Left kidney (tissue), 8 donors: ENCODE data around the gene TNFRSF17. TPM values are rescaled to one million over a fixed set of nuclear protein-coding genes. Genes with fewer than 3 reads are reported as not detected.
"Not testable (repeated sequence)": the region's sequence is repeated elsewhere in the genome, so short reads cannot be mapped to it uniquely, and the experiment has no call there.

Experiments used
- DNase-seq: peaks from one replicate; pipeline ENCODE4 v3.0.0-alpha.2; 2013
- long read RNA-seq, 8 donors: transcript quantifications; one replicate each; lab custom pipeline, GENCODE V29; 2026
- polyA plus RNA-seq: library from polyadenylated mRNA; unstranded; fragments of 120-200 nt; gene quantifications from one replicate; pipeline ENCODE4 v1.2.1, GENCODE V29; 2013; ENCODE audit not compliant: insufficient read length

Gene TNFRSF17
- 0.18 TPM for polyA plus RNA-seq
- long read RNA-seq, donor 1: 0 reads
- long read RNA-seq, donor 2: 0 reads
- long read RNA-seq, donor 3: 0 reads
- long read RNA-seq, donor 4: 0 reads
- long read RNA-seq, donor 5: 0 reads
- long read RNA-seq, donor 6: 0 reads
- long read RNA-seq, donor 7: 0 reads
- long read RNA-seq, donor 8: 0 reads

GRCh38 chr16:11964761-11965551 lies at the start of gene TNFRSF17:
Gene TNFRSF17, plus strand, starts transcription at chr16:11965210. Its CDS starts 115 bp downstream, at chr16:11965325.
- no peak for DNase-seq

GRCh38 chr16:11915644-11916523 lies 49.1 kb upstream of the TNFRSF17 start, which contains the start of gene GSPT1:
Gene GSPT1, minus strand, starts transcription at chr16:11915956. Its CDS starts 236 bp downstream, at chr16:11915720.
- peak; percentile 98 for DNase-seq

- no peak for DNase-seq
These were observed 48.3 kb upstream of the TNFRSF17 start for GRCh38 chr16:11916524-11917285.

GRCh38 chr16:11924046-11924445 lies 41.0 kb upstream of the TNFRSF17 start:
- DNase-seq: not testable (repeated sequence)

GRCh38 chr16:11927350-11927749 lies 37.7 kb upstream of the TNFRSF17 start:
- DNase-seq: not testable (repeated sequence)

GRCh38 chr16:11941945-11942344 lies 23.1 kb upstream of the TNFRSF17 start, which contains the start of gene NPIPB2:
Gene NPIPB2, minus strand, starts transcription at chr16:11942045. Its CDS starts 0 bp downstream, at chr16:11942045.
- DNase-seq: not testable (repeated sequence)

GRCh38 chr16:11946433-11946832 lies 18.6 kb upstream of the TNFRSF17 start:
- no peak for DNase-seq

- no peak for DNase-seq
These were observed 16.2 kb upstream of the TNFRSF17 start for GRCh38 chr16:11948819-11949218.

GRCh38 chr16:11949527-11949926 lies 15.5 kb upstream of the TNFRSF17 start:
- peak; percentile 53 for DNase-seq

- DNase-seq: no peak
These were observed 14.6 kb upstream of the TNFRSF17 start for GRCh38 chr16:11950388-11950787.

- DNase-seq: not testable (repeated sequence)
These were observed 11.4 kb upstream of the TNFRSF17 start for GRCh38 chr16:11953576-11953975.

- DNase-seq: no peak
These were observed 9.3 kb upstream of the TNFRSF17 start for GRCh38 chr16:11955713-11956123.

- DNase-seq: no peak
These were observed 8.5 kb upstream of the TNFRSF17 start for GRCh38 chr16:11956558-11956957.

- DNase-seq: no peak
These were observed 7.2 kb upstream of the TNFRSF17 start for GRCh38 chr16:11957591-11958395.

- not testable (repeated sequence) for DNase-seq
These were observed 2.6 kb upstream of the TNFRSF17 start for GRCh38 chr16:11962457-11962856.

GRCh38 chr16:11962978-11963377 lies 2.0 kb upstream of the TNFRSF17 start:
- DNase-seq: not testable (repeated sequence)

GRCh38 chr16:11963706-11964105 lies 1.3 kb upstream of the TNFRSF17 start:
- DNase-seq: no peak

- DNase-seq: no peak
These were observed 1.2 kb downstream of the TNFRSF17 start for GRCh38 chr16:11966173-11966572.

GRCh38 chr16:11967195-11967911 lies 2.3 kb downstream of the TNFRSF17 start:
- no peak for DNase-seq

- no peak for DNase-seq
These were observed 3.6 kb downstream of the TNFRSF17 start for GRCh38 chr16:11968577-11968976.
